Lower leg skin (tissue), 4 donors: ENCODE measurements around the gene ZSWIM6. TPM values are rescaled to one million over a fixed set of nuclear protein-coding genes. Genes with fewer than 3 reads are reported as not detected.

Experiments
- DNase-seq, 2 donors: peaks; one replicate each; pipeline ENCODE4 v3.0.0-alpha.2; 2019; ENCODE audit warnings: low spot score in 2 of 2
- H3K4me3 ChIP-seq: fragments of 200-600 bp; sonication (generic); 2 replicates; pipeline ENCODE4 v1.5.1; 2017; ENCODE audit warnings: mild to moderate bottlenecking, low read depth; ENCODE audit not compliant: poor library complexity, severe bottlenecking
- CTCF ChIP-seq, 3 donors: fragments of 450-650 bp; IDR thresholded peaks; one replicate each; pipeline ENCODE4 v1.5.1; 2016; ENCODE audit warnings: antibody characterized with exemption in 3 of 3, mild to moderate bottlenecking in 3 of 3, moderate library complexity in 2 of 3
- POLR2A ChIP-seq, 2 donors: fragments of 450-650 bp; IDR thresholded peaks; one replicate each; pipeline ENCODE4 v1.6.1; 2016 to 2017; ENCODE audit warnings: antibody characterized with exemption in 2 of 2, mild to moderate bottlenecking in 1 of 2, moderate library complexity in 1 of 2
- WGBS, 2 donors: methylation state at CpG; one replicate each; pipeline ENCODE4 v1.1.5; 2018; 5-methylcytosine and 5-hydroxymethylcytosine counted together
- intact Hi-C: fragments of 100-400 bp; cut with DNase I; formaldehyde crosslinking; loops from one replicate; pipeline ENCODE4 v1.15.0; 2023; ENCODE audit warnings: low total_unique reads
- total RNA-seq, 4 donors: library from RNA; depleted of rRNA; stranded (reverse); fragments of >200 nt; gene quantifications; one replicate each; pipeline ENCODE4 v1.1.0, GENCODE V29; 2016

Gene ZSWIM6
- 1 to 10 TPM; 7.1 to 8.7 (median 8.1) TPM for total RNA-seq

DNA sequence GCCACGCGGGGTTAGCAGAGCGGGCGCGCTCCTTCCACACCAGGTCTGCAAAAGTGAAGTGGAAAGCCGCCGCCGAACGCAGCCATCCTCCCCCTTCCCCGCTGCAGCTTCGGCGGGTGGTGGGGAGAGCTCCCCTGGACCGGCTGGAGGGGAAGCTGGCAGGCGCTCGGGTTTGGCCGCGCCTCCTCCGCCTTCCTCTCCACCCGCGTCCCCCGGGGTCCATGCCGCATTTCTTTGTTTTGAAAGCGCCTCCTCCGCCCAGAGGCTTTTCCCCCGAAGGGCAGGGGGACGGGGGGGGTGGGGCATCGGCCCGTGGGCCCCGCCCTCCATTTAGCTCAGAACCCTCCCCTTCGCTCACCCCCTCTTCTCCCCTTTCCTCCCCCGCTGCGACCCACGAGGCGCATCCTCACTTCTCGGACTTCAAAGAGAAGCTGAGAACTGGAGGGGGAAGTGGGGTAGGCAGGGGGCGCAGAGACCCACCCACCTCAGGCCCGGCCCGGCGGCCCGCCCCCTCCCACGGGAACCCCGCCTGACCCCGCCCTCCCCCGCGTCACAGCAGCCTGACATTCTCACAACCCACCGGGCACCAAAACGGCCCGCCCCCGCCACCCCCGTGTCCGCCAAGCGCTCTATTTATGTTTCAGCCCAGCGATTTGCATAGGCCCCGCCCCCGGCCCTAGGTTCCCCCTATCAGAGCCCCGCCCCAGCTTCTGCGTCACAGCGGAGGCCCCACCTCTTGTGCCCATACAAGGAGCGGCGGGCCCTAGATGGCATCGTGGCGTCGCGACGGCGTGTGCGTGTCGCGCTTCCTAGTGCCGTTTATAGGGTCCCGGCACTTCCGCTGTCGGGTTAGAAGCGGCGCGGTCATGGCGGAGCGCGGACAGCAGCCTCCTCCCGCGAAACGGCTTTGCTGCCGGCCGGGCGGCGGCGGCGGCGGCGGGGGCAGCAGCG, at the start of gene ZSWIM6:
Gene ZSWIM6, plus strand, starts transcription at position 852 of the 951 bp plus-strand sequence. Its CDS starts 15 bp downstream, at position 867.
- WGBS, 2 donors, result 0 to 1% methylated on average over 46 to 58 of the region's 91 CpGs
- peak; percentile 99 to 100 for DNase-seq
- peak within 1 kb of the TSS; percentile 85 for H3K4me3 ChIP-seq
- TF ChIP-seq CTCF (IDR thresholded peaks at IDR 0.05) (no peak), POLR2A (IDR thresholded peaks at IDR 0.05) (peak in 1 of 2 donors; percentile 83)
- intact Hi-C loops, result loop anchor here (10.0 kb wide), 1 partner anchor 73 kb away; no protein-coding TSS in a partner anchor

GRCh38 chr5:61283471-61283870, 48.6 kb upstream of the ZSWIM6 start:
- DNase-seq, result no peak
- no peak overlapping the region for H3K4me3 ChIP-seq
- 81 to 82% methylated on average over 3 of the region's 3 CpGs for whole genome bisulfite sequencing, 2 donors
- TF ChIP-seq POLR2A (IDR thresholded peaks at IDR 0.05), result no peak
- TF ChIP-seq CTCF (IDR thresholded peaks at IDR 0.05), result no peak
- intact Hi-C loops, result no loop called here

DNA sequence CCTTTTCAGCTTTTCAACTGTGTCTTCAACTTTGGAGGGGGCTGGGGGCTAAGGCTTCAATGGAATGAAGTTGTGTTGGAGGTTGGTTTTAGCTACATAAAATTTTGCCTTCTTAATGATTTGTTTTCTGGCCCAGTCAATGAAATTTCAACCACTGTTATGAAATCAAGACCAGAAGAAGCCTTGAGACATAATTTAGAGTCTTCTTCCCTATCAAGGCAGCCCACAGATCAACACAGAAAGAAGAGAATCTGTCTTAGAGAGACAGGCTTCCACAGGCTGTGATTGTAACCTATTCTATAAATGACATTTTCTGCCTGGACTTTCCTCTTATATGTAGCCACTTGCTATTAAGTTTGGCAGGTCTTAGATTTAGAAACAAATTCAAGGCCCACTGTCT, 46.5 kb upstream of the ZSWIM6 start:
- no peak for DNase-seq
- intact Hi-C loops, result no loop called here
- TF ChIP-seq POLR2A (IDR thresholded peaks at IDR 0.05) (no peak), CTCF (IDR thresholded peaks at IDR 0.05) (no peak)
- no peak overlapping the region for H3K4me3 ChIP-seq

GRCh38 chr5:61286446-61287132, 45.5 kb upstream of the ZSWIM6 start:
- TF ChIP-seq CTCF (IDR thresholded peaks at IDR 0.05), result no peak
- H3K4me3 ChIP-seq, result no peak overlapping the region
- intact Hi-C loops, result no loop called here
- 61 to 77% methylated on average over 5 of the region's 5 CpGs for whole genome bisulfite sequencing, 2 donors
- DNase-seq, result no peak

GRCh38 chr5:61287474-61287873, 44.6 kb upstream of the ZSWIM6 start:
- 81 to 86% methylated on average over 3 of the region's 3 CpGs for WGBS, 2 donors
- intact Hi-C loops, result no loop called here
- no peak for DNase-seq
- no peak for TF ChIP-seq POLR2A (IDR thresholded peaks at IDR 0.05)
- no peak for TF ChIP-seq CTCF (IDR thresholded peaks at IDR 0.05)
- no peak overlapping the region for H3K4me3 ChIP-seq
